H1 (cell line): ENCODE results near the gene GBX1.

Experiments used
- POLR2A ChIP-seq, 2 experiments: IDR thresholded peaks; 1 replicate in 1 of 2; 2 replicates in 1 of 2; pipeline ENCODE4 v1.6.1; 2011; ENCODE audit warnings: low read depth in 2 of 2, low read length in 2 of 2, mild to moderate bottlenecking in 2 of 2; ENCODE audit errors: control extremely low read depth in 1 of 2
- TBP ChIP-seq: IDR thresholded peaks from 2 replicates; pipeline ENCODE4 v1.6.1; 2011; ENCODE audit warnings: low read depth, low read length, improper control_type of control experiment
- TF ChIP-seq, protein P1 (sequence below), 3 experiments: IDR thresholded peaks; 1 replicate in 2 of 3; 2 replicates in 1 of 3; pipeline versions ENCODE4 v1.5.1 to v1.6.1; 2011; ENCODE audit warnings: low read length in 3 of 3, mild to moderate bottlenecking in 3 of 3, inconsistent platforms in 2 of 3, low read depth in 1 of 3, moderate library complexity in 1 of 3; ENCODE audit not compliant: insufficient read depth in 1 of 3; ENCODE audit errors: control extremely low read depth in 1 of 3

DNA sequence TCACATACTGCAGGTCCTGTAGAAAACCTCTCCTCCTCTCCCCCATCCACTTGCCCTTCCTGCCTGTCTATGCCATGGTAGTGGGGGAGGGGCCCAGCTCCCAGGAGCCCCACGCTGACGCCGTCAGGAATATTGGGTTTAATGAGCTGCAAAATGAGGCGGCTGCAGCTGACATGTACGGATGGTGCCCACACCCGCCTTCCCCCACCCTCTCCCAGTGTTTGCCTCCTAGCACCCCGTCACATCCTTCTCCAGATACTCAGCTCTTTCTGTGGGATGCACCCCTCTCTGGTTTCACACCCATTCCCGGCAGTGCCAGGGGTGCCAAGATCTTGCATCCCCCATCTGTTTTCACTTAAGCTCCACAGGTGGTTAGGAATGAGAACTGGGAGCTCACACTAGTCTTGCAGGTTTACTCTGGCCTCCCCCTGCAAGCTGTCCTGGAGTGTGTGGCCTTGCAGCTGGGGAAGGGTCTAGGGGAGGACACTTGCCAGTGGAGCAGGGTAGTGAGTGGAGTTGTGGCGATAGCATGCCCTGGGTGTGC is 26.1 kb downstream of the GBX1 start:
- TF ChIP-seq, protein P1, sequence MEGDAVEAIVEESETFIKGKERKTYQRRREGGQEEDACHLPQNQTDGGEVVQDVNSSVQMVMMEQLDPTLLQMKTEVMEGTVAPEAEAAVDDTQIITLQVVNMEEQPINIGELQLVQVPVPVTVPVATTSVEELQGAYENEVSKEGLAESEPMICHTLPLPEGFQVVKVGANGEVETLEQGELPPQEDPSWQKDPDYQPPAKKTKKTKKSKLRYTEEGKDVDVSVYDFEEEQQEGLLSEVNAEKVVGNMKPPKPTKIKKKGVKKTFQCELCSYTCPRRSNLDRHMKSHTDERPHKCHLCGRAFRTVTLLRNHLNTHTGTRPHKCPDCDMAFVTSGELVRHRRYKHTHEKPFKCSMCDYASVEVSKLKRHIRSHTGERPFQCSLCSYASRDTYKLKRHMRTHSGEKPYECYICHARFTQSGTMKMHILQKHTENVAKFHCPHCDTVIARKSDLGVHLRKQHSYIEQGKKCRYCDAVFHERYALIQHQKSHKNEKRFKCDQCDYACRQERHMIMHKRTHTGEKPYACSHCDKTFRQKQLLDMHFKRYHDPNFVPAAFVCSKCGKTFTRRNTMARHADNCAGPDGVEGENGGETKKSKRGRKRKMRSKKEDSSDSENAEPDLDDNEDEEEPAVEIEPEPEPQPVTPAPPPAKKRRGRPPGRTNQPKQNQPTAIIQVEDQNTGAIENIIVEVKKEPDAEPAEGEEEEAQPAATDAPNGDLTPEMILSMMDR (IDR thresholded peaks at IDR 0.05; ENCODE audit: control extremely low read depth in 1 of 3, insufficient read depth in 1 of 3, low read depth in 1 of 3, low read length in 3 of 3): no peak
- TF ChIP-seq POLR2A (IDR thresholded peaks at IDR 0.05; ENCODE audit: control extremely low read depth in 1 of 2, low read depth in 2 of 2, low read length in 2 of 2) (no peak), TBP (no peak)
